Peyer's patch (tissue), 4 donors: ENCODE data around the gene MND1.
"Not testable (repeated sequence)": the region's sequence is repeated elsewhere in the genome, so short reads cannot be mapped to it uniquely, and the experiment has no call there.

Experiments
- POLR2A ChIP-seq, 2 donors: fragments of 450-650 bp; IDR thresholded peaks; one replicate each; pipeline ENCODE4 v1.5.1; 2017; ENCODE audit warnings: antibody characterized with exemption in 2 of 2, mild to moderate bottlenecking in 2 of 2, moderate library complexity in 2 of 2
- TF ChIP-seq, protein P1 (sequence below), 6 experiments: fragments of 450-650 bp in 4 of 6; fragments of 200-600 bp in 2 of 6; sonication (generic) in 1 of 6; IDR thresholded peaks; one replicate each; pipeline ENCODE4 v1.5.1; 2017 to 2019; ENCODE audit warnings: antibody characterized with exemption in 6 of 6, mild to moderate bottlenecking in 3 of 6, moderate library complexity in 1 of 6

DNA sequence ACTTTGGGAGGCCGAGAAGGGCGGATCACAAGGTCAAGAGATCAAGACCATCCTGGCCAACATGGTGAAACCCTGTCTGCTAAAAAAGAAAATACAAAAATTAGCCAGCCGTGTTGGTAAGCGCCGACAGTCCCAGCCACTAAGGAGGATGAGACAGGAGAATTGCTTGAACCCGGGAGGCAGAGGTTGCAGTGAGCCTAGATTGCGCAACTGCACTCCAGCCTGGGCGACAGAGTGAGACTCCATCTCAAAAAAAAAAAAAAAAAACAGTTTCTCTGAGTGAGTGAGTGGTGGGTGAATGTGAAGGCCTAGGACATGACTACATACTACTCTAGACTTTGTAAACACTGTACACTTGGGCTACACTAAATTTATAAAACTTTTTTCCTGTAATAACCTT, 72.0 kb downstream of the MND1 start:
- TF ChIP-seq, protein P1, sequence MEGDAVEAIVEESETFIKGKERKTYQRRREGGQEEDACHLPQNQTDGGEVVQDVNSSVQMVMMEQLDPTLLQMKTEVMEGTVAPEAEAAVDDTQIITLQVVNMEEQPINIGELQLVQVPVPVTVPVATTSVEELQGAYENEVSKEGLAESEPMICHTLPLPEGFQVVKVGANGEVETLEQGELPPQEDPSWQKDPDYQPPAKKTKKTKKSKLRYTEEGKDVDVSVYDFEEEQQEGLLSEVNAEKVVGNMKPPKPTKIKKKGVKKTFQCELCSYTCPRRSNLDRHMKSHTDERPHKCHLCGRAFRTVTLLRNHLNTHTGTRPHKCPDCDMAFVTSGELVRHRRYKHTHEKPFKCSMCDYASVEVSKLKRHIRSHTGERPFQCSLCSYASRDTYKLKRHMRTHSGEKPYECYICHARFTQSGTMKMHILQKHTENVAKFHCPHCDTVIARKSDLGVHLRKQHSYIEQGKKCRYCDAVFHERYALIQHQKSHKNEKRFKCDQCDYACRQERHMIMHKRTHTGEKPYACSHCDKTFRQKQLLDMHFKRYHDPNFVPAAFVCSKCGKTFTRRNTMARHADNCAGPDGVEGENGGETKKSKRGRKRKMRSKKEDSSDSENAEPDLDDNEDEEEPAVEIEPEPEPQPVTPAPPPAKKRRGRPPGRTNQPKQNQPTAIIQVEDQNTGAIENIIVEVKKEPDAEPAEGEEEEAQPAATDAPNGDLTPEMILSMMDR (IDR thresholded peaks at IDR 0.05) = not testable (repeated sequence)
- TF ChIP-seq POLR2A (IDR thresholded peaks at IDR 0.05) = not testable (repeated sequence)
